Ishikawa (cell line): ENCODE results near the gene ALX4.

Experiments
- CEBPB ChIP-seq: IDR thresholded peaks from 2 replicates; pipeline ENCODE4 v1.6.1; 2012
- CREB1 ChIP-seq: IDR thresholded peaks from 2 replicates; pipeline ENCODE4 v1.6.1; 2012; ENCODE audit warnings: low read depth
- EGR1 ChIP-seq: IDR thresholded peaks from 2 replicates; pipeline ENCODE4 v1.6.1; 2012
- EP300 ChIP-seq: IDR thresholded peaks from 2 replicates; pipeline ENCODE4 v1.6.1; 2012; ENCODE audit warnings: borderline replicate concordance
- FOXM1 ChIP-seq: IDR thresholded peaks from 2 replicates; pipeline ENCODE4 v1.6.1; 2012; ENCODE audit warnings: low read depth, borderline replicate concordance
- NFIC ChIP-seq: IDR thresholded peaks from 2 replicates; pipeline ENCODE4 v1.6.1; 2012
- RAD21 ChIP-seq: IDR thresholded peaks from 2 replicates; pipeline ENCODE4 v1.6.1; 2012; ENCODE audit warnings: low read depth
- TAF1 ChIP-seq: IDR thresholded peaks from 2 replicates; pipeline ENCODE4 v1.6.1; 2012; ENCODE audit warnings: low read depth, mild to moderate bottlenecking
- TCF12 ChIP-seq: IDR thresholded peaks from 2 replicates; pipeline ENCODE4 v1.6.1; 2012; ENCODE audit warnings: low read depth
- TEAD4 ChIP-seq: IDR thresholded peaks from 2 replicates; pipeline ENCODE4 v1.6.1; 2012
- YY1 ChIP-seq: IDR thresholded peaks from 2 replicates; pipeline ENCODE4 v1.6.1; 2012; ENCODE audit warnings: low read depth
- ZBTB7A ChIP-seq: IDR thresholded peaks from 2 replicates; pipeline ENCODE4 v1.6.1; 2012; ENCODE audit warnings: low read depth
- TF ChIP-seq, protein P1 (sequence below): IDR thresholded peaks from 2 replicates; pipeline ENCODE4 v1.6.1; 2012
- TF ChIP-seq, protein P2 (sequence below): IDR thresholded peaks from 2 replicates; pipeline ENCODE4 v1.6.1; 2012
- TF ChIP-seq, protein P3 (sequence below): IDR thresholded peaks from 2 replicates; pipeline ENCODE4 v1.6.1; 2012; ENCODE audit warnings: low read depth, mild to moderate bottlenecking

The ALX4 gene

DNA sequence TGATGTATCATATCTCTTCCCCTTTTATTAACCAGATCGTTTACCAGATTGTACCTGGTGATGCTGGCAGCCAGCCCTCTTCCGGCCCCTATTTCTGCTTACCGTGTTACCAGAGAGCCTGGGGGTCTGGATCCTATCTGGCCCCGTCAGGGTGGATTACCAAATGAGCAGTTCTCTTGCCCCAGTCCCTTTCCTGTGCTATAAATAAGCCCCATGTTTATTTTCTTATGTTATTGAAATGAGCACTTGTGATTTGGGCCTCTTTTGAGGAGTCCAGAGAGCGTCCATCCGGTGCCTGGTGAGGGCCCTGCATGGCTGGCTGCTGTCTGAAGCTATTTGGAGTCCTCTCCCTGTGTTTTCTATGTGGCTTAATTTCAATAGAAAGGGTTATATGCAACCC lies 59.5 kb downstream of the ALX4 start:
- no peak for TF ChIP-seq CREB1
- TF ChIP-seq TEAD4: no peak

DNA sequence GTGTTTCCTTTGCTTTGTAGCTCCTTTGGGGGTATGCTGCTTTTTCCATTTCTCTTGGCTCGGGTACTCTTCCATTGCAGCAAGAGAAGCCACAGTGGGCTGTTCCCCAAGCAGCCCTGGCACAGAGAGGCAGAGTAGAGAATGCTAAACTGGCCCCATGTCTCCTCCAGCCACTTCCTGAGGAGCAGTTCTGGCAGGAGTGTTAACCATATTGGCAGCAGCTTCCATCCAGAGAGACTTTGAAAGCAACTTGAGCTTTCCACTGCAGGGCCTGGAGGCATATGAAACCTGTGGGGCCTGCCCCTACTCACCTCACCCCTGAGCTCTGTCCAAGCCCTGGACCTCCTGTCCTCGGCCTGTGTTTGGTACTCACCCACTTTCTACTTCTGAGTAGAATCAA lies 61.8 kb downstream of the ALX4 start:
- no peak for TF ChIP-seq CEBPB
- TF ChIP-seq, protein P1, sequence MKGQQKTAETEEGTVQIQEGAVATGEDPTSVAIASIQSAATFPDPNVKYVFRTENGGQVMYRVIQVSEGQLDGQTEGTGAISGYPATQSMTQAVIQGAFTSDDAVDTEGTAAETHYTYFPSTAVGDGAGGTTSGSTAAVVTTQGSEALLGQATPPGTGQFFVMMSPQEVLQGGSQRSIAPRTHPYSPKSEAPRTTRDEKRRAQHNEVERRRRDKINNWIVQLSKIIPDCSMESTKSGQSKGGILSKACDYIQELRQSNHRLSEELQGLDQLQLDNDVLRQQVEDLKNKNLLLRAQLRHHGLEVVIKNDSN: no peak
- TF ChIP-seq, protein P2, sequence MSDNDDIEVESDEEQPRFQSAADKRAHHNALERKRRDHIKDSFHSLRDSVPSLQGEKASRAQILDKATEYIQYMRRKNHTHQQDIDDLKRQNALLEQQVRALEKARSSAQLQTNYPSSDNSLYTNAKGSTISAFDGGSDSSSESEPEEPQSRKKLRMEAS: no peak

DNA sequence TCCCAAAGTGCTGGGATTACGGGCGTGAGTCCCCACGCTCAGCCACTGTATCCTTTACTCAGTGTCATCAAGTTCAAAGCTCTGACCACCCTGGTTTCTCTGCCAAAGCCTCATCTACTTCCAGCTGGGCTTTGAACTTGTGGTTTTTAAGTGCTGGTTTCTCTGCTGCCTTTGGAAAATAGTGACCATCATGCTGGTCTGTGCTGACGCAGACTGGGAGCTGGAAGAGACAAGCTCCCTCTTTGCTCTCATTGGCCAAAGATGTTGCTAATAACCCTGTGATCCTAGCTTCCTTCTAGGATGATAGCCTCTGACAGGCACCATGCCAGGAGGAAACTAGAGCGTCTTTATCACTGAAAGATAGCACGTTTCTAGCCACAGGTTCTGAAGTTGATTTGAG lies 62.4 kb downstream of the ALX4 start:
- no peak for TF ChIP-seq NFIC
- TF ChIP-seq TCF12: no peak
- no peak for TF ChIP-seq YY1
- TF ChIP-seq, protein P1: no peak
- no peak for TF ChIP-seq FOXM1
- TF ChIP-seq CREB1: no peak
- TF ChIP-seq ZBTB7A: no peak
- no peak for TF ChIP-seq EGR1
- TF ChIP-seq, protein P2: no peak
- TF ChIP-seq, protein P3, sequence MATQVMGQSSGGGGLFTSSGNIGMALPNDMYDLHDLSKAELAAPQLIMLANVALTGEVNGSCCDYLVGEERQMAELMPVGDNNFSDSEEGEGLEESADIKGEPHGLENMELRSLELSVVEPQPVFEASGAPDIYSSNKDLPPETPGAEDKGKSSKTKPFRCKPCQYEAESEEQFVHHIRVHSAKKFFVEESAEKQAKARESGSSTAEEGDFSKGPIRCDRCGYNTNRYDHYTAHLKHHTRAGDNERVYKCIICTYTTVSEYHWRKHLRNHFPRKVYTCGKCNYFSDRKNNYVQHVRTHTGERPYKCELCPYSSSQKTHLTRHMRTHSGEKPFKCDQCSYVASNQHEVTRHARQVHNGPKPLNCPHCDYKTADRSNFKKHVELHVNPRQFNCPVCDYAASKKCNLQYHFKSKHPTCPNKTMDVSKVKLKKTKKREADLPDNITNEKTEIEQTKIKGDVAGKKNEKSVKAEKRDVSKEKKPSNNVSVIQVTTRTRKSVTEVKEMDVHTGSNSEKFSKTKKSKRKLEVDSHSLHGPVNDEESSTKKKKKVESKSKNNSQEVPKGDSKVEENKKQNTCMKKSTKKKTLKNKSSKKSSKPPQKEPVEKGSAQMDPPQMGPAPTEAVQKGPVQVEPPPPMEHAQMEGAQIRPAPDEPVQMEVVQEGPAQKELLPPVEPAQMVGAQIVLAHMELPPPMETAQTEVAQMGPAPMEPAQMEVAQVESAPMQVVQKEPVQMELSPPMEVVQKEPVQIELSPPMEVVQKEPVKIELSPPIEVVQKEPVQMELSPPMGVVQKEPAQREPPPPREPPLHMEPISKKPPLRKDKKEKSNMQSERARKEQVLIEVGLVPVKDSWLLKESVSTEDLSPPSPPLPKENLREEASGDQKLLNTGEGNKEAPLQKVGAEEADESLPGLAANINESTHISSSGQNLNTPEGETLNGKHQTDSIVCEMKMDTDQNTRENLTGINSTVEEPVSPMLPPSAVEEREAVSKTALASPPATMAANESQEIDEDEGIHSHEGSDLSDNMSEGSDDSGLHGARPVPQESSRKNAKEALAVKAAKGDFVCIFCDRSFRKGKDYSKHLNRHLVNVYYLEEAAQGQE: no peak
- TF ChIP-seq EP300: no peak
- TF ChIP-seq CEBPB: no peak
- TF ChIP-seq TEAD4: no peak
- no peak for TF ChIP-seq TAF1
- no peak for TF ChIP-seq RAD21

DNA sequence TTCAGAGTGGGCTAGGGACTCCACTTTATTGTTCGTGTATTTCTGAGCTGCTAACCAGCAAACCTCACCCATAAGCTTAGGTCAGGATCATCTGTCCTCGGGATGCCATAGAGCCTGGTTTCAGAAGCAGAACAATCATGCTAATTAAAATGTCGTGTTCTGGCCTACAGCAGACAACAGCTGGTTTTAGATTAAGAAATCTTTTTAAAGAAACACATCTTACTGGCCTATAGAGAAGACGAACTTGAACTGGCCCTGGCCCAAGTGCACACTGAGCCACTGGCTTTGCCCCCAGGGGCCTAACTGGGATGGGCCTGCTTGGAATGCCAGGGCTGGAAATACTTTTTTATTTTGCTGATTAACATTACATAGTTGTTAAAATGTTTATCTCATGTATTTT lies 63.2 kb downstream of the ALX4 start:
- TF ChIP-seq, protein P1: no peak
- TF ChIP-seq ZBTB7A: no peak
- TF ChIP-seq EGR1: no peak
- TF ChIP-seq TAF1: no peak
- TF ChIP-seq NFIC: no peak
- TF ChIP-seq, protein P3: no peak
- no peak for TF ChIP-seq RAD21
- no peak for TF ChIP-seq CREB1
- no peak for TF ChIP-seq TCF12
- TF ChIP-seq, protein P2: no peak
- no peak for TF ChIP-seq CEBPB

DNA sequence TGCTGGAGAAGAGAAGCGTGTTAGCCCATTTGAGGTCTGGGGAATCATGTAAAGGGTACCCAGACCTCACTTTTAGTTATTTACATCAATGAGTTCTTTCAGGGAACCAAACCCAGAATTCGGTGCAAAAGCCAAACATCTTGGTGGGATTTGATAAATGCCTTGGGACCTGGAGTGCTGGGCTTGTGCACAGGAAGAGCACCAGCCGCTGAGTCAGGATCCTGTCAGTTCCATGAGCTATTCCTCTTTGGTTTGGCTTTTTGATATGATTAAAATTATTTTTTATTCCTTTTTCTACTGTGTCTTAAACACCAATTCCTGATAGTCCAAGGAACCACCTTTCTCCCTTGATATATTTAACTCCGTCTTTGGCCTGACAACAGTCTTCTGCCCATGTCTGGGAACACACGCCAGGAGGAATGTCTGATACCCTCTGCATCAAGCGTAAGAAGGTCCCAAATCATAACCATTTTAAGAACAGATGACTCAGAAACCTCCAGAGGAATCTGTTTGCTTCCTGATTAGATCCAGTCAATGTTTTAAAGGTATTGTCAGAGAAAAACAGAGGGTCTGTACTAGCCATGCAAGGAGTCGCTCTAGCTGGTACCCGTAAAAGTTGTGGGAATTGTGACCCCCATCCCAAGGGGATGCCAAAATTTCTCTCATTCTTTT lies 65.2 kb downstream of the ALX4 start:
- TF ChIP-seq YY1 (no peak), RAD21 (no peak), TCF12 (no peak), ZBTB7A (no peak), CEBPB (no peak), EGR1 (no peak), EP300 (no peak), TEAD4 (no peak)
- TF ChIP-seq, protein P3: no peak
- TF ChIP-seq, protein P2: no peak
